ENCODE measurements around the gene MC4R.

Gene MC4R

DNA sequence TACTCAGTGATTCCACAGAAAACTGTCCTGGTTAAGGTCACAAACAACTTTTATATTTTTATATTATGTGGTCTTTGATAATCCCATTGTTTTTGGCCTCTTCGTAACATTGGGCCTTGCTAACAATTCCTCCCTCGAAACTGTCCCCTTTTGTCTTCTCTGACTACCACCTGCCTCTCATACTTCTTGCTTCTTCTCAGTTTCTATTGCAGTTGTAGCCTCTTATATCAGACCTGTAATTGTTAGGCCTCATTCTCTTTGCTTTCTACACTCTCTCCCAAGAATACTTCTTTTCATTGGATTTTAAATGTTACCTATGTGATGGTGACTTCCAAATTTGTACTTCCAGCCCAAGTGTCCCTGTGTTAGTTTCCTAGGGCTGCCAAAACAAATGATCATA is 44.7 kb downstream of the MC4R start:
- TF ChIP-seq EZH2 (IDR thresholded peaks at IDR 0.05; ENCODE audit: borderline replicate concordance, low read length) = no peak
- TF ChIP-seq, protein P1, sequence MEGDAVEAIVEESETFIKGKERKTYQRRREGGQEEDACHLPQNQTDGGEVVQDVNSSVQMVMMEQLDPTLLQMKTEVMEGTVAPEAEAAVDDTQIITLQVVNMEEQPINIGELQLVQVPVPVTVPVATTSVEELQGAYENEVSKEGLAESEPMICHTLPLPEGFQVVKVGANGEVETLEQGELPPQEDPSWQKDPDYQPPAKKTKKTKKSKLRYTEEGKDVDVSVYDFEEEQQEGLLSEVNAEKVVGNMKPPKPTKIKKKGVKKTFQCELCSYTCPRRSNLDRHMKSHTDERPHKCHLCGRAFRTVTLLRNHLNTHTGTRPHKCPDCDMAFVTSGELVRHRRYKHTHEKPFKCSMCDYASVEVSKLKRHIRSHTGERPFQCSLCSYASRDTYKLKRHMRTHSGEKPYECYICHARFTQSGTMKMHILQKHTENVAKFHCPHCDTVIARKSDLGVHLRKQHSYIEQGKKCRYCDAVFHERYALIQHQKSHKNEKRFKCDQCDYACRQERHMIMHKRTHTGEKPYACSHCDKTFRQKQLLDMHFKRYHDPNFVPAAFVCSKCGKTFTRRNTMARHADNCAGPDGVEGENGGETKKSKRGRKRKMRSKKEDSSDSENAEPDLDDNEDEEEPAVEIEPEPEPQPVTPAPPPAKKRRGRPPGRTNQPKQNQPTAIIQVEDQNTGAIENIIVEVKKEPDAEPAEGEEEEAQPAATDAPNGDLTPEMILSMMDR (IDR thresholded peaks at IDR 0.05; ENCODE audit: low read length) = no peak
- Histone ChIP-seq H3K27ac (ENCODE audit: low read depth, low read length, poor library complexity, severe bottlenecking) (no peak overlapping the region), H2AFZ (ENCODE audit: low read length) (0 out of 2 replicates have a peak overlapping the region, but pooled peaks have one; percentile 22), H3K4me2 (ENCODE audit: low read length) (no peak overlapping the region), H4K20me1 (ENCODE audit: insufficient read depth, low read length) (no peaks in the 10 kb centered on the region), H3K4me1 (ENCODE audit: insufficient read depth, low read length, severe bottlenecking) (peaks cover 3% of the 10 kb centered on the region), H3K36me3 (ENCODE audit: insufficient read depth, low read length) (no peaks in the 10 kb centered on the region), H3K79me2 (ENCODE audit: insufficient read depth, low read length) (no peaks in the 10 kb centered on the region), H3K9me3 (ENCODE audit: low read length) (peaks cover 8% of the 10 kb centered on the region), H3K9ac (ENCODE audit: low read length) (no peak overlapping the region), H3K27me3 (ENCODE audit: insufficient read depth, low read length) (no peaks in the 10 kb centered on the region), H3F3A (ENCODE audit: insufficient read depth, low read length) (no peaks in the 10 kb centered on the region), H3K9me2 (ENCODE audit: low read depth, low read length) (no peaks in the 10 kb centered on the region), H3K4me3 (ENCODE audit: low read depth, low read length, poor library complexity, severe bottlenecking) (no peak overlapping the region)

DNA sequence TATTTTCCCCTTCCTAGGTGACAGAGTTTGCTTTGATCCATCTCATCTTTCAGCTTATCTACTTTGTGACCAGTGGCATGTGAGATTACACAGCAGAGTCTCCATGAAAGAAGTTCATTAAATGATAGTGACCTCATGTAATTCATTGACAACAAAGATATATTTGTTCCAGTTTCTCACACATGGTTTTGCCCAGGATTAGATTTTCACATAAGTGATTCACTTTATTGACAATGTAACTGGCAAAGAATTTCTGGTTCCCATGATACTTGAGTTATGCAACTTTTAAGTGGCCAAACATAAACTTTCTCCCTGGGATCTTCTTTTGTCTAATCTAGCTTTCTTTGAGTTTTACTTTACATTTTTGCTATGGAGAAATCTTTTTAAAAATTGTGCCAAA is 50.0 kb downstream of the MC4R start:
- H3K27ac ChIP-seq (ENCODE audit: low read depth, low read length, poor library complexity, severe bottlenecking) = no peak overlapping the region
- H2AFZ ChIP-seq (ENCODE audit: low read length) = no peak overlapping the region
- no peaks in the 10 kb centered on the region for H3K36me3 ChIP-seq (ENCODE audit: insufficient read depth, low read length)
- no peaks in the 10 kb centered on the region for H3F3A ChIP-seq (ENCODE audit: insufficient read depth, low read length)
- TF ChIP-seq, protein P1 (IDR thresholded peaks at IDR 0.05; ENCODE audit: low read length) = no peak
- no peak for TF ChIP-seq EZH2 (IDR thresholded peaks at IDR 0.05; ENCODE audit: borderline replicate concordance, low read length)
- no peaks in the 10 kb centered on the region for H3K27me3 ChIP-seq (ENCODE audit: insufficient read depth, low read length)
- no peak overlapping the region for H3K4me3 ChIP-seq (ENCODE audit: low read depth, low read length, poor library complexity, severe bottlenecking)
- H3K9me2 ChIP-seq (ENCODE audit: low read depth, low read length) = no peaks in the 10 kb centered on the region
- no peak overlapping the region for H3K4me2 ChIP-seq (ENCODE audit: low read length)
- no peaks in the 10 kb centered on the region for H4K20me1 ChIP-seq (ENCODE audit: insufficient read depth, low read length)
- no peaks in the 10 kb centered on the region for H3K79me2 ChIP-seq (ENCODE audit: insufficient read depth, low read length)
- H3K4me1 ChIP-seq (ENCODE audit: insufficient read depth, low read length, severe bottlenecking) = no peaks in the 10 kb centered on the region
- H3K9ac ChIP-seq (ENCODE audit: low read length) = no peak overlapping the region
- peaks cover 5% of the 10 kb centered on the region for H3K9me3 ChIP-seq (ENCODE audit: low read length)
